Measurements from ENCODE around the gene PTBP1. TPM values are rescaled to one million over a fixed set of nuclear protein-coding genes. Genes with fewer than 3 reads are reported as not detected.
A peak's percentile ranks its signal among the peaks of the same experiment; 100 is the strongest.

Gene PTBP1
- total RNA-seq, 1 experiment from 2014 or later, result 124 TPM

DNA sequence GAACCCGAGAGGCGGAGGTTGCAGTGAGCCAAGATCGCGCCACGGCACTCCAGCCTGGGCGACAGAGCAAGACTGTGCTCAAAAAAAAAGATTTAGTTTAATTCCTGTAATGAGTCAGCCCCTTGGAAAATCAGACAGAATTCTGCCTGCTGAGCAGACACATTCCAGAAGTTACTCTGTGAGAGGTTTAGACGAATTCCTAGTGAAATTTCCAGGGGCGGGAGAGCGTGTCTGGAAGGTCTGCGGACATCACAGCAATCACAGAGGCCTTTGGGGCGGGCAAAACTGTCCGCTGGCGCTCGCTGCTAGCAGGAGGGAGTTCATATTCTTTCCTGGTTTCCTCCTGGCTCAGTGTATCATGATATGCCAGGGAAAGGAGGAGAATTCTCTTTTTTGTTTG is 28.8 kb upstream of the PTBP1 start:
- in situ Hi-C loops (cut with HindIII; ENCODE audit: low pct_unique_long_range_greater_than_20kb, low sequenced_read_pairs), result no loop called here

GRCh38 chr19:769616-770015 is 27.6 kb upstream of the PTBP1 start:
- in situ Hi-C loops (cut with HindIII; ENCODE audit: low pct_unique_long_range_greater_than_20kb, low sequenced_read_pairs), result no loop called here
- DNase-seq (ENCODE audit: low read depth, low spot score), result no peak

More for the DNA sequence above, 28.8 kb upstream of the PTBP1 start:
- DNase-seq (ENCODE audit: low read depth, low spot score), result no peak

DNA sequence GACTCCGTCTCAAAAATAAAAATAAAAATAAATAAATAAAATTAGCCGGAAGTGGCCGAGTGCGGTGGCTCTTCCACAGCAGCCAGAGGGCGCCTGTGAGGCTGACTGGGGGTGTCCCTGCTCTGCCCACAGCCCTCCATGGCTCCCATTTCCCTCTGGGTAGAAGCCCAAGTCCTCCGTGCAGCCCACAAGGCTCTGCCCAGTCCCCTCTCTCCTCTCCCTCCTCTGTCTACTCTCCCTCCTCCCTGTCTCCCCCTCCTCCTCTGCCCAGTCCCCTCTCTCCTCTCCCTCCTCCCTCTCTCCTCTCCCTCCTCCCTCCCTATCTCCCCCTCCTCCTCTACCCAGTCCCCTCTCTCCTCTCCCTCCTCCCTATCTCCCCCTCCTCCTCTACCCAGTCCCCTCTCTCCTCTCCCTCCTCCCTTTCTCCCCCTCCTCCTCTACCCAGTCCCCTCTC is 25.9 kb upstream of the PTBP1 start:
- in situ Hi-C loops (cut with HindIII; ENCODE audit: low pct_unique_long_range_greater_than_20kb, low sequenced_read_pairs), result no loop called here

DNA sequence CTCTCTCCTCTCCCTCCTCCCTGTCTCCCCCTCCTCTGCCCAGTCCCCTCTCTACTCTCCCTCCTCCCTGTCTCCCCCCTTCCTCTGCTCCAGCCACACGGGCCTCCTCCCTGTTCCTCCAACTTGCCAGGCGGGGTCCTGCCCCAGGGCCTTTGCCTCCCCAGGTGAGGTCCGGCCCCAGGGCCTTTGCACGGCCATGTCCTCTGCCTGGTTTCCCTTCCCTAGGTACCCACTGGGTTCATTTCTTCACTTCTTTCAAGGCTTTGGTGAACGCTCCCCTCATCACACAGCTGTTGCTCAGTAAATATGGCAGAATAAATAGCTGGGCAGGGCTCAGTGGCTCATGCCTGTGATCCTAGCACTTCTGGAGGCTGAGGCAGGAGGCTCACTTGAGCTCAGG is 25.2 kb upstream of the PTBP1 start:
- in situ Hi-C loops (cut with HindIII; ENCODE audit: low pct_unique_long_range_greater_than_20kb, low sequenced_read_pairs), result no loop called here

More for the DNA sequence above, 25.9 kb upstream of the PTBP1 start:
- peak; percentile 60 for DNase-seq (ENCODE audit: low read depth, low spot score)

GRCh38 chr19:772730-773436 is 24.4 kb upstream of the PTBP1 start:
- no peak for DNase-seq (ENCODE audit: low read depth, low spot score)
- in situ Hi-C loops (cut with HindIII; ENCODE audit: low pct_unique_long_range_greater_than_20kb, low sequenced_read_pairs), result no loop called here

More for the DNA sequence above, 25.2 kb upstream of the PTBP1 start:
- no peak for DNase-seq (ENCODE audit: low read depth, low spot score)

GRCh38 chr19:776549-776948 is 20.7 kb upstream of the PTBP1 start:
- DNase-seq (ENCODE audit: low read depth, low spot score), result no peak
- in situ Hi-C loops (cut with HindIII; ENCODE audit: low pct_unique_long_range_greater_than_20kb, low sequenced_read_pairs), result no loop called here

DNA sequence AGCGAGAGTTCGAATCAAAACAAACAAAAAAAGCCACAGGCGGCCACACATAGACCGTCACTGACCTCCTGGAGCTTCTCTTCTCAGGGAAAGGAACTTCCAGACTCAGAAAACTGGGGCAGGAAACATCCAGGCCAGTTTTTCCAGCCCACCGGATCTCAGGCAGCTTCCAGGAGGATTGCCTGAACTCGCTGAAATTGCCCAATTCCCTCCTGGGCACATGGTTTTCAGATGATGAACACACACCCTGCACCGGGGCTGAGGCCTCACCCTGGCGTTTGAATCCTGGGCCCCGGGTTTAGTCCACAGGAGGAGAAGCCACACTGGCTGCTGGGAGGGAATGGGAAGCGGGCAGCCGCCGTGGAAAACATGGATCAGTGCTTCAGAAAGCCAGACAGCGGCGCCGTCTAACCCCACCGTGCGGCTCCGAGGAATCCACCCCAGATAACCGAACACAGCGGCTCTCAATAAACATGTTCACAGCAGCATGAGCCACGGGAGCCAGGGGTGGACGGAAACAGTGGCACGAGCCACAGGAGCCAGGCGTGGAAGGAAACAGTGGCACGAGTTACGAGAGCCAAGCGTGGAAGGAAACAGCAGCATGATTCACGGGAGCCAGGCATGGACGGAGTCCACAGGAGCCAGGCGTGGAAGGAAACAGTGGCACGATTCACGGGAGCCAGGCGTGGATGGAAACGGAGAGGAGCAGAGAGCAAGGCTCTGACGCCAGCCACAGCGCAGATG is 18.2 kb upstream of the PTBP1 start:
- in situ Hi-C loops (cut with HindIII; ENCODE audit: low pct_unique_long_range_greater_than_20kb, low sequenced_read_pairs), result no loop called here
- DNase-seq (ENCODE audit: low read depth, low spot score), result peak; percentile 59

DNA sequence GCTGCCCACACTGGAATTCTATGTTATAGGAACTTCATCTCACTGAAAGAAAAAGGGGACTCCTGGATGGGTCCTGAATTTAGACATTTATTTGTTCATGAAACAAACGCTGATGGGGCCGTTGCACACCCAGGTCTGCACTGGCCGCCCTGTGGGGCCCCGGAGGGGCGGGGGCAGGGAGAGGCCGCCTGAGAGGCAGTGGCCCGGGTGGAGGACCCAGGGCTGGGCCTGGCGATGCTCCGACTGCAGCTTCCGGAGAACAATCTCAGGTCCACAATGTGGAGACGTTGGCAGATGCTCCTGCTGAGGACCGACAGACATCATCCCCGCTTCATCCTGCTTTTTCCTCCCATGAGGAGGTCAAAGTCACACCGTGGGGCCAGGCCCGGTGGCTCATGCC is 16.3 kb upstream of the PTBP1 start:
- in situ Hi-C loops (cut with HindIII; ENCODE audit: low pct_unique_long_range_greater_than_20kb, low sequenced_read_pairs), result no loop called here
- no peak for DNase-seq (ENCODE audit: low read depth, low spot score)

DNA sequence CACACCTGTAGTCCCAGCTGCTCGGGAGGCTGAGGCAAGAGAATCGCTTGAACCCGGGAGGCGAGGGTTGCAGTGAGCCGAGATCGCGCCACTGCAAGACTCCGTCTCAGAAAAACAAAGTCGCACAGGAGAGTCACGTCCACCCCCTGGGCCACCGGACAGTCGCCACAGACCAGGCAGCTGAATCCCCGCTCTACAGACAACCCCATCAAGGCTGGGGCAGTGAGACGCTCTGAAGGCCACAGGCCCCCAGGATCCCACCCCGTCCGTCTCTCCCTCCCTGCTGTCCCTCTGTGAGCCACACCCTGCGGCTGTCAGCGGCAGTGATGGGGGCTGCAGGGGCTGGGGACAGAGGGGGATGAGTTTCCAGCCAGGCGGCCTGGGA is 15.5 kb upstream of the PTBP1 start:
- no peak for DNase-seq (ENCODE audit: low read depth, low spot score)
- in situ Hi-C loops (cut with HindIII; ENCODE audit: low pct_unique_long_range_greater_than_20kb, low sequenced_read_pairs), result no loop called here

DNA sequence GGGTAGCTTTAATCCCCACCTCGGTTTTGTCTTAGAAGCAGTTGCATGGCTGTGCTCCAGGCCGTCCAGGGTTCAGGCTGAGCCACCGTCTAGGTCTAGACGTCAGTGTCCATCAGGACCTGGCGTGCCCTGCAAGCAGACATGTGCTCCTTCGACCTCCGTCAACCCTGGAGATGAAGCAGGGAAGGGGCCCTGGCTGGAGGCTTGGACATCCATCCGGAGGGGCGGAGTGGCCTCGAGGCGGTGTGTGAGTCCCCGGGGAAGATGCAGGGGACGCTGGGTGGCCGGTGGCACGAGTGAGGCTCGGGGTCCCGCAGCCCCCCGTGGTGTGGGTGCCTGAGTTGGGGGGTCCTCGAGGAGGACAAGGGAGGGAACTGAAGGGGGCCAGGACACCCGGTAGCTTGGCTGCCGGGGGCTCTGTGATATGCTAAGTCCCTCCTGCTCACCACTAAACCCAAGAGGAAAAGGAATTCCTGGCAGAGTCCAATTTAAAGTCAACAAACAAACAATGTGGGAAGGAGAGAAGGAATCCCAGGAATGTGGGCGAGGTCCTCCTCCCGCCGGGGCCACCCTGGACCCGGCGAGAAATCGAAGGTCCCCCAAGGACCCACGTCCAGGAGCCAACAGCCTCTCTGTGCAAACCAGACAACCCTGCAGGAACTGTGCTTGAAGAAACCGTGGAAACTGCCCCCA is 14.9 kb upstream of the PTBP1 start:
- in situ Hi-C loops (cut with HindIII; ENCODE audit: low pct_unique_long_range_greater_than_20kb, low sequenced_read_pairs), result no loop called here
- no peak for DNase-seq (ENCODE audit: low read depth, low spot score)

DNA sequence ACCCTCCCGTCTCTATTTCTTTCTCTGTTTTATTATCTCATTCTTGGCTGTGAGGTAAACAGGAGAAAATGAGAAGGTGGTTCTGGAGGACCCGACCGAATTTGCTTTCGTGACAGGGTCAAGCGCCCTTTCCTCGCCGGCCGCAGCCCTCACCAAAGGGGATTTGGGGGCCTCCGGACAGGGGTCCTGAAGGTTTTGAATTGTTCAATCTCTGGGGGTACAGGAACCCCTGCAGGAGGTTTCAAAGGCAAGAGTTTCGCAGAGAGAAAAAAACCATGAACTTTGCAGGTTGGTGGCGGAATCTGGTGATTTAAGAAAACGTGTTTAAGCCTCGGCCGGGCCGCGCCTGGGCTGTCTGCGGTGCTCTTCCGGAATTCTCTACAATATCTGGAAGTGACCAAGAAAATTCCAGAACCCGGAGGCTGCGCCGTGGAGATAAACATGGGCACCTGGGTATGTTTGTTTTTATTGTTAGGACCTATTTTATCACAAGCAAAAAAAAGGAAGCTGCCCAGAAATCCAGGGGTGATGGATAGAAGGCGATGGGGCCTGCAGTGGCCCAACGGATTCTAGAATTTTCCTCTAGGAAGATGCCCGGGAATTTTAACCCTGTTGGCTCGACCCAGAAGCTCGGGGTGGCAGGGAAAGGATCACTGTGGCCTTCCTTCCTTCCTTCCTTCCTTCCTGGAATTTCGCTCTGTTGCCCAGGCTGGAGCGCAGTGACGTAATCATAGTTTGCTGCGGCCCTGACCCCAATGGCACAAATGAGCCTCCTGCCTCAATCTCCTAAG is 14.2 kb upstream of the PTBP1 start:
- DNase-seq (ENCODE audit: low read depth, low spot score), result no peak
- in situ Hi-C loops (cut with HindIII; ENCODE audit: low pct_unique_long_range_greater_than_20kb, low sequenced_read_pairs), result no loop called here

GRCh38 chr19:784541-784940 is 12.7 kb upstream of the PTBP1 start:
- in situ Hi-C loops (cut with HindIII; ENCODE audit: low pct_unique_long_range_greater_than_20kb, low sequenced_read_pairs), result no loop called here

GRCh38 chr19:787536-787935 is 9.7 kb upstream of the PTBP1 start:
- no peak for DNase-seq (ENCODE audit: low read depth, low spot score)
- in situ Hi-C loops (cut with HindIII; ENCODE audit: low pct_unique_long_range_greater_than_20kb, low sequenced_read_pairs), result no loop called here

More at GRCh38 chr19:784541-784940, 12.7 kb upstream of the PTBP1 start:
- DNase-seq (ENCODE audit: low read depth, low spot score), result no peak

GRCh38 chr19:788686-788982 is 8.6 kb upstream of the PTBP1 start:
- in situ Hi-C loops (cut with HindIII; ENCODE audit: low pct_unique_long_range_greater_than_20kb, low sequenced_read_pairs), result no loop called here
- no peak for DNase-seq (ENCODE audit: low read depth, low spot score)

DNA sequence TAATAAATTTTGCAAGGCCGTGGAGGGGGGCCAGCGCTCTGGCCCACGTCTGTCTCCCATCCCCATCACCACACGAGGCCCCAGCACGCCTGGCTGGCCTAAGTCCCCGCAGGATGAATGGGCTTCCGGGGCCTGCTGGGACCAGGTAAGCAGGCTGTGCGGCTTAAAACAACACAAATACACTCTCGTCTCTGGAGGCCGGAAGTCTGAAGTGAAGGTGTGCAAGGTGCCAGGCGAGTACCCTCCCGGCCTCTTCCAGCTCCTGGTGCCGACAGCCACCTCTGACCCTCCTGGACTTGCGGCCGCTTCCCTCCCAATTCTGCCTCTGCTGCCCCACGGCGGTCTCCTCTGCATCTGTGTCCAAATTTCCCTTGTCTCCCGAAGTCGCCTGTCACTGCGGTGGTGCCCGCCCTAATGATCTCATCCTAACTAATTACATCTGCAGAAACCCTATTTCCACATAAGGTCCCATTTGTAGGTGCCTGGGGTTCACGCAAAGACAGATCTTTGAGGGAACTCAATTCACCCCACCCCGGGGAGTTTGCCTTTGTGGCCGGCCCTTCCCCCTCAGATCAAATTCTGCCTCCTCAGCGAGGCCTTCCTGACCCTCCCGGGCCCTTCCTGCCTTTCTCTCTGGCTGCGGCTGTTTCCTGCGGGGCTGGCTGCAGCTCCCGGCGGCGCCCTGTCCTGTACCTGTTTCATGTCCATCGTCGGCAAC is 8.1 kb upstream of the PTBP1 start:
- in situ Hi-C loops (cut with HindIII; ENCODE audit: low pct_unique_long_range_greater_than_20kb, low sequenced_read_pairs), result no loop called here

GRCh38 chr19:789701-790060 is 7.6 kb upstream of the PTBP1 start:
- in situ Hi-C loops (cut with HindIII; ENCODE audit: low pct_unique_long_range_greater_than_20kb, low sequenced_read_pairs), result no loop called here
- no peak for DNase-seq (ENCODE audit: low read depth, low spot score)

More for the DNA sequence above, 8.1 kb upstream of the PTBP1 start:
- no peak for DNase-seq (ENCODE audit: low read depth, low spot score)

GRCh38 chr19:791007-791566 is 6.2 kb upstream of the PTBP1 start:
- DNase-seq (ENCODE audit: low read depth, low spot score), result no peak
- in situ Hi-C loops (cut with HindIII; ENCODE audit: low pct_unique_long_range_greater_than_20kb, low sequenced_read_pairs), result no loop called here
